AG04449 (cell line): ENCODE data around the gene CDK5.

Source experiments
- CTCF ChIA-PET: fragments of 350-600 bp; formaldehyde crosslinking; extraction: SDS; loops from one replicate; lab custom pipeline; 2021; ENCODE audit warnings: antibody characterized with exemption; lab: Yijun Ruan, JAX
- POLR2A ChIA-PET: fragments of 400-600, 350-600 bp; formaldehyde crosslinking; extraction: SDS; loops from one replicate; lab custom pipeline; 2020; ENCODE audit warnings: antibody characterized with exemption, inconsistent platforms; lab: Yijun Ruan, JAX
- DNase-seq: peaks from one replicate; pipeline ENCODE4 v3.0.0-alpha.2; 2010; ENCODE audit warnings: low read depth, low spot score
- H3K4me3 ChIP-seq: 2 replicates; pipeline ENCODE4 v1.5.1; 2011; ENCODE audit warnings: low read depth, mild to moderate bottlenecking, control low read depth, low read length
- TF ChIP-seq, protein P1 (sequence below): IDR thresholded peaks from one replicate; pipeline ENCODE4 v1.5.1; 2011; ENCODE audit warnings: mild to moderate bottlenecking, moderate library complexity, low read length, control low read depth, inconsistent platforms; ENCODE audit not compliant: insufficient read depth; ENCODE audit errors: missing control alignments

The CDK5 gene

GRCh38 chr7:151100921-151101320 lies 43.2 kb upstream of the CDK5 start:
- POLR2A ChIA-PET: no interaction called here
- H3K4me3 ChIP-seq: no peak overlapping the region
- CTCF ChIA-PET: interaction anchor here (1.0 to 5.6 kb wide), 3 partner anchors 10 to 13 kb away, joined by 3 to 52 read pairs (median 4); no protein-coding TSS in a partner anchor
- no peak for DNase-seq
- TF ChIP-seq, protein P1, sequence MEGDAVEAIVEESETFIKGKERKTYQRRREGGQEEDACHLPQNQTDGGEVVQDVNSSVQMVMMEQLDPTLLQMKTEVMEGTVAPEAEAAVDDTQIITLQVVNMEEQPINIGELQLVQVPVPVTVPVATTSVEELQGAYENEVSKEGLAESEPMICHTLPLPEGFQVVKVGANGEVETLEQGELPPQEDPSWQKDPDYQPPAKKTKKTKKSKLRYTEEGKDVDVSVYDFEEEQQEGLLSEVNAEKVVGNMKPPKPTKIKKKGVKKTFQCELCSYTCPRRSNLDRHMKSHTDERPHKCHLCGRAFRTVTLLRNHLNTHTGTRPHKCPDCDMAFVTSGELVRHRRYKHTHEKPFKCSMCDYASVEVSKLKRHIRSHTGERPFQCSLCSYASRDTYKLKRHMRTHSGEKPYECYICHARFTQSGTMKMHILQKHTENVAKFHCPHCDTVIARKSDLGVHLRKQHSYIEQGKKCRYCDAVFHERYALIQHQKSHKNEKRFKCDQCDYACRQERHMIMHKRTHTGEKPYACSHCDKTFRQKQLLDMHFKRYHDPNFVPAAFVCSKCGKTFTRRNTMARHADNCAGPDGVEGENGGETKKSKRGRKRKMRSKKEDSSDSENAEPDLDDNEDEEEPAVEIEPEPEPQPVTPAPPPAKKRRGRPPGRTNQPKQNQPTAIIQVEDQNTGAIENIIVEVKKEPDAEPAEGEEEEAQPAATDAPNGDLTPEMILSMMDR: no peak

DNA sequence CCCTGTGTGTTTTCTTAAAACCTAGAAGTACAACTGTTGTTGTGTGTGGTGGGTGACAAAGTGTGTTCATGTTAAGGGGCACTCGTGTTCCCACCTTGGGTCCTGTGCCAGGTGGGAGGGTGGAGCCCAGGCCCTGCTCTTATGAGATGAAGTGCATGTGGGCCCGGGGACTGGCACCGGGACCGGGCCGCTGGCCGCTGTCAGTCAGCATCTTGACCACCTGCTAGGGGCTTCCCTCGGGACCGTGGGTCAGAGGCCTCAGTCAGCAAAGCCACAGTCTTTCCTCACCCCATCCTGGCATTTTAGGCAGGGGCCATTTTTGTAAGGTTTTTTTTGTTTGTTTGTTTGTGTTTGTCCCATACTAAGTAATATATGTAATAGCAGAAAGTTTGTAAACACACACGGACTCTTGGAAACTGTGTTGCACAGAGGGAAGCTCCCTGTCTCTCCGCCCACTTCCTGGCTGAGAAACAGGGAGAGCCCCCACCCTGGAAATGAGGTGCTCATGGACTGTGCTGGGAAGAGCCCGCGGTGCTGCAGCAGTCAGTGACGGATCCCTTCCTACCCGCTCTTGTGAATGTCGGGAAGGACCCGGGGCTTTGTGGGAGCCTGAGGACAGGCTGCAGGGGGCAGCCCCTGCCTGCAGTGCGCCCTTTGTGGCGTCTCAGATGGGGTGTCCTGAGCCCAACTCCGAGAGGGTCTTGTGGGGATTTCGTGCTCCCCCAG lies 42.0 kb upstream of the CDK5 start:
- CTCF ChIA-PET: interaction anchor here (1.2 to 5.6 kb wide), 2 partner anchors 12 kb away, joined by 3 to 52 read pairs; no protein-coding TSS in a partner anchor
- no peak for DNase-seq
- TF ChIP-seq, protein P1: no peak
- no peak overlapping the region for H3K4me3 ChIP-seq
- POLR2A ChIA-PET: no interaction called here

GRCh38 chr7:151095828-151096475 lies 38.3 kb upstream of the CDK5 start:
- ChIA-PET POLR2A (interaction anchor here (0.6 kb wide), 1 partner anchor 17 kb away, joined by 3 read pairs; no protein-coding TSS in a partner anchor), CTCF (interaction anchor here (1.1 to 19.2 kb wide), 2 partner anchors 9 to 14 kb away, joined by 4 to 347 read pairs; partner anchors contain the start of gene AGAP3)
- DNase-seq: no peak
- H3K4me3 ChIP-seq: no peak overlapping the region
- TF ChIP-seq, protein P1: no peak

GRCh38 chr7:151095123-151095797 lies 37.6 kb upstream of the CDK5 start:
- TF ChIP-seq, protein P1: no peak
- DNase-seq: no peak
- ChIA-PET CTCF (interaction anchor here (19.2 kb wide), 1 partner anchor 15 kb away, joined by 347 read pairs; no protein-coding TSS in a partner anchor), POLR2A (interaction anchor here (0.6 kb wide), 1 partner anchor 18 kb away, joined by 3 read pairs; no protein-coding TSS in a partner anchor)
- no peak overlapping the region for H3K4me3 ChIP-seq

GRCh38 chr7:151094675-151095074 lies 37.0 kb upstream of the CDK5 start:
- POLR2A ChIA-PET: interaction anchor here (0.6 kb wide), 1 partner anchor 44 kb away, joined by 3 read pairs; no protein-coding TSS in a partner anchor

More at GRCh38 chr7:151094675-151095074, 37.0 kb upstream of the CDK5 start:
- H3K4me3 ChIP-seq: no peak overlapping the region
- no peak for DNase-seq
- TF ChIP-seq, protein P1: no peak
- CTCF ChIA-PET: interaction anchor here (1.2 to 19.2 kb wide), 2 partner anchors 15 to 29 kb away, joined by 6 to 347 read pairs; no protein-coding TSS in a partner anchor
